GM18499 (cell line): ENCODE data around the gene MKNK1.

Source experiments
- ATAC-seq: cut with Tn5 transposase; IDR thresholded peaks from one replicate; pipeline ENCODE4 v1.9.1; 2021; ENCODE audit warnings: moderate number of reproducible peaks; ENCODE audit not compliant: insufficient read depth, unreplicated experiment

MKNK1 gene

GRCh38 chr1:46510998-46511365 lies 93.1 kb downstream of the MKNK1 start:
- ATAC-seq, result no peak

DNA sequence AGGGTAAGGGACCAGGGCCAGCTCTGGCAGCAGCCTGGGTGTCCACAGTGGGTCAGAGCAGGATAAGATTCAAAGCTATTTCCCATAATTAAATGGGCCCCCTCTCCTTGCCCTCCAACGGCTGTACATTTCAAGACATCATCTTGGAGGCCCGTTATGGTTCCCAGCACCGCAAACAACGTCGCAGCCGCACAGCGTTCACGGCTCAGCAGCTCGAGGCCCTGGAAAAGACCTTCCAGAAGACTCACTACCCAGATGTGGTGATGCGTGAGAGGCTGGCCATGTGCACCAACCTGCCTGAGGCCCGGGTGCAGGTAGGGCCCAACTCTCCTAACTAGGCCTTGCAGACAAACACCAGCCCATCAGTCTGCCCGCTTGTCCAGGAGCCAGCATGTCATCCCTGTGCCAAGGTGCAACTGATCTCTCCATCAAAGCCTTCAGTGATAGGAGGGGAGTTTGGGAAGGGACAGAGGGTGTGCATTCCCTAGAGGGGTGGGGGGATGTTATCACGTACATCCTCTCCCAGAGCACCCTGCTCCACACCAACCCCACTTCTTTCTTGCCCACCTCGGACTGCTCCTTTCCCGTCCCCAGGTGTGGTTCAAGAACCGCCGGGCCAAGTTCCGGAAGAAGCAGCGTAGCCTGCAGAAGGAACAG lies 93.6 kb downstream of the MKNK1 start:
- no peak for ATAC-seq

GRCh38 chr1:46508757-46509156 lies 95.3 kb downstream of the MKNK1 start:
- ATAC-seq, result no peak
